Astrocyte of the cerebellum (primary cell): ENCODE measurements around the gene IGLON5.

Source experiments
- DNase-seq: peaks from one replicate; pipeline ENCODE4 v3.0.0-alpha.2; 2011; ENCODE audit warnings: low read depth
- H3K4me3 ChIP-seq: 2 replicates; pipeline ENCODE4 v1.5.1; 2011; ENCODE audit warnings: mild to moderate bottlenecking, low read depth, low read length, moderate library complexity
- CTCF ChIP-seq: IDR thresholded peaks from 2 replicates; pipeline ENCODE4 v1.5.1; 2012; ENCODE audit warnings: low read length, low read depth, moderate library complexity, mild to moderate bottlenecking; ENCODE audit errors: missing control alignments
- in situ Hi-C: cut with HindIII; loops from 2 replicates; pipeline ENCODE4 v1.10.0; 2017; ENCODE audit warnings: low sequenced_read_pairs

Gene IGLON5

GRCh38 chr19:51351266-51351990 is 40.0 kb downstream of the IGLON5 start:
- DNase-seq: no peak
- H3K4me3 ChIP-seq: no peak overlapping the region
- in situ Hi-C loops: no loop called here
- TF ChIP-seq CTCF: no peak

GRCh38 chr19:51352783-51353360 is 41.4 kb downstream of the IGLON5 start:
- no peak for TF ChIP-seq CTCF
- DNase-seq: no peak
- in situ Hi-C loops: no loop called here
- no peak overlapping the region for H3K4me3 ChIP-seq

- no peak for DNase-seq
- in situ Hi-C loops: no loop called here
- H3K4me3 ChIP-seq: no peak overlapping the region
- TF ChIP-seq CTCF: no peak
These were observed 42.8 kb downstream of the IGLON5 start for GRCh38 chr19:51354103-51354741.

GRCh38 chr19:51354742-51355148 is 43.3 kb downstream of the IGLON5 start:
- no peak for TF ChIP-seq CTCF
- no peak overlapping the region for H3K4me3 ChIP-seq
- in situ Hi-C loops: no loop called here
- no peak for DNase-seq

GRCh38 chr19:51356159-51356801 is 44.8 kb downstream of the IGLON5 start:
- H3K4me3 ChIP-seq: no peak overlapping the region
- in situ Hi-C loops: no loop called here
- DNase-seq: no peak
- no peak for TF ChIP-seq CTCF

- in situ Hi-C loops: no loop called here
- no peak overlapping the region for H3K4me3 ChIP-seq
- no peak for TF ChIP-seq CTCF
- DNase-seq: no peak
These were observed 46.5 kb downstream of the IGLON5 start for GRCh38 chr19:51357952-51358351.
